ENCODE data around the gene OPRL1.

The OPRL1 gene

DNA sequence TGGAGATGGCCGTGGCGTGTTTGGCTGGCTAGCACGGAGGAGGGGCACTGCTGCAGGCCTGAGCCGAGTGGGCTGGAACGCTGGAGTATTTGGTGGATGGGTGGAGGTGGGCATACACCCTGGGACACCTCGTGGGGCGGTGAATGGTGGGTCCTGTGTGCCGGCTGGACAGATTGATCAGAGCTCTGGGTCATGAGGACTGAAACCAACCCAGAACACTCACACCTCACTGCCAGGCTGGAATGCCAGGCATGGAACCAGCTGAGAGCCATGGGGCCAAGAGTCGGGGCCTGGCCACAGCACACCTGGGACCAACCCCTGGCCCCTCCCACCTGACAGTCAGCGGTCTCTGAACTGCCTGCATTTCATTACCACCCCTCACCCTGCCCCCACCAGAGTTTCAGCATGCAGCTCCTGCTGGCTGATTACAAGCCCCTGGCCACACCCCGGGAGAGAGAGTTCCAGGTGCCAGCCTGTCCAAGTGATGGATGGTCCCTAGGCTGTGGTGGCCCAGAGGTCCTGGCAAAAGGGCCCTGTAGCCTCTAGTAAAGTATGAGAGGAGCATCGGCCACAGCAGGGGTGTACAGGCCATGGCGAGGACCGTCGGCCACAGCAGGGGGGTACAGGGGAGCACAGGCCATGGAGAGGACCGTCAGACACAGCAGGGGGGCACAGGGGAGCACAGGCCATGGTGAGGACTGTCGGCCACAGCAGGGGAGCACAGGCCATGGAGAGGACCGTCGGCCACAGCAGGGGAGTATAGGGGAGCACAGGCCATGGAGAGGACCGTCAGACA is 24.2 kb downstream of the OPRL1 start:
- TF ChIP-seq, protein P1, sequence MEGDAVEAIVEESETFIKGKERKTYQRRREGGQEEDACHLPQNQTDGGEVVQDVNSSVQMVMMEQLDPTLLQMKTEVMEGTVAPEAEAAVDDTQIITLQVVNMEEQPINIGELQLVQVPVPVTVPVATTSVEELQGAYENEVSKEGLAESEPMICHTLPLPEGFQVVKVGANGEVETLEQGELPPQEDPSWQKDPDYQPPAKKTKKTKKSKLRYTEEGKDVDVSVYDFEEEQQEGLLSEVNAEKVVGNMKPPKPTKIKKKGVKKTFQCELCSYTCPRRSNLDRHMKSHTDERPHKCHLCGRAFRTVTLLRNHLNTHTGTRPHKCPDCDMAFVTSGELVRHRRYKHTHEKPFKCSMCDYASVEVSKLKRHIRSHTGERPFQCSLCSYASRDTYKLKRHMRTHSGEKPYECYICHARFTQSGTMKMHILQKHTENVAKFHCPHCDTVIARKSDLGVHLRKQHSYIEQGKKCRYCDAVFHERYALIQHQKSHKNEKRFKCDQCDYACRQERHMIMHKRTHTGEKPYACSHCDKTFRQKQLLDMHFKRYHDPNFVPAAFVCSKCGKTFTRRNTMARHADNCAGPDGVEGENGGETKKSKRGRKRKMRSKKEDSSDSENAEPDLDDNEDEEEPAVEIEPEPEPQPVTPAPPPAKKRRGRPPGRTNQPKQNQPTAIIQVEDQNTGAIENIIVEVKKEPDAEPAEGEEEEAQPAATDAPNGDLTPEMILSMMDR (conservative IDR thresholded peaks at IDR 0.05; ENCODE audit: low read depth, low read length): no peak
- no peak overlapping the region for H3K4me3 ChIP-seq (ENCODE audit: low read depth, low read length)
- DNase-seq (ENCODE audit: low read depth): no peak

DNA sequence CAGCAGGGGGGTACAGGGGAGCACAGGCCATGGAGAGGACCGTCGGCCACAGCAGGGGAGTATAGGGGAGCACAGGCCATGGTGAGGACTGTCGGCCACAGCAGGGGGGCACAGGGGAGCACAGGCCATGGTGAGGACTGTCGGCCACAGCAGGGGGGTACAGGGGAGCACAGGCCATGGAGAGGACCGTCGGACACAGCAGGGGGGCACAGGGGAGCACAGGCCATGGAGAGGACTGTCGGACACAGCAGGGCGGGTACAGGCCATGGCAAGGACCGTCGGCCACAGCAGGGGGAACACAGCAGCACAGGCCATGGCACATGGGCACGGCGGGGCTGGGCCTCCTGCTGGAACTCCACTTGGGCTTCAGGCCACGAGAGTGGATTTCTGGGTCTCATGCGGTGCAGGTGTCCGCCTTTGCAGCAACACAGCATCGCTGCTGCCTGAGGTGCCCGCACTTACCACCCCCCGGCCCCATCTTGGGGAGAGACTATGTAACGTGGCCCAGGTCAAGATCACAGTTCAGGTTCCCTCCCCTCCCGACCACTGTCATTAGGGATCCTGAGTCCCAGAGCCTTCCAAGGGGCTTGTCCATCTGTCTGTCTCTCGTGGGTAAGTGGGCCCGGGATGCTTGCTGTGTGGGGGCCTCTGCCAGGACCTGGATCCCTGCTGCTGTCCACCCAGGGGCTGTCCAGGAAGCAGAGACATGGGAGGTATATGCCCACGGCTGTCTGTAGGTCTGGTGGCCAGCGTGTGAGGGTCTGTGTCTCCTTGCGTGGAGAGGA is 25.0 kb downstream of the OPRL1 start:
- no peak for DNase-seq (ENCODE audit: low read depth)
- no peak overlapping the region for H3K4me3 ChIP-seq (ENCODE audit: low read depth, low read length)
- TF ChIP-seq, protein P1 (conservative IDR thresholded peaks at IDR 0.05; ENCODE audit: low read depth, low read length): no peak

DNA sequence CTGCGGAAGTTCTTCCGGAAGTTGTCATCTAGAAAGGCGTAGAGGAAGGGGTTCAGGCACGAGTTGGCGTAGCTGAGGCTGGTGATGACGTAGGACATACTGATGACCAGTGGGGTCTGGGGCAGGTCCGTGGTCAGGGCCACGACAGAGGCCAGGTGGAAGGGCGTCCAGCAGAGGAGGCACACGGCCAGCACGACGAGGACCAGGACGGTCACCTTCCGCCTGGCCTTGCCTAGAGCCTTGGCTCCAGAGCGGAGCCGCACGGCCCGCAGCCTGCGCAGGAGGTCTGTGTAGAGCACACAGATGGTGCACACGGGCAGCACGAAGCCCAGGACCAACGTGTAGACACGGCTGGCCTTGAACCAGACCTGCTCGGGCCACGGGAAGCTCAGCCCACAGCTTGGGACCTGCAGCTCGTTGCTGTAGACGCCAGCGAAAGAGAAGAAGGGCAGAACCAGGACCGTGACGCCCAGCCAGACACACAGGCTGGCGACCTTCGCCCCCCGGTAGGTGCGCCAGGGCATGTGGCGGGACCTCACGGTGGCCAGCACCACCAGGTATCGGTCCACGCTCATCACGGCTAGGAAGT is 26.1 kb downstream of the OPRL1 start:
- H3K4me3 ChIP-seq (ENCODE audit: low read depth, low read length): no peak overlapping the region
- TF ChIP-seq, protein P1 (conservative IDR thresholded peaks at IDR 0.05; ENCODE audit: low read depth, low read length): no peak
- no peak for DNase-seq (ENCODE audit: low read depth)

DNA sequence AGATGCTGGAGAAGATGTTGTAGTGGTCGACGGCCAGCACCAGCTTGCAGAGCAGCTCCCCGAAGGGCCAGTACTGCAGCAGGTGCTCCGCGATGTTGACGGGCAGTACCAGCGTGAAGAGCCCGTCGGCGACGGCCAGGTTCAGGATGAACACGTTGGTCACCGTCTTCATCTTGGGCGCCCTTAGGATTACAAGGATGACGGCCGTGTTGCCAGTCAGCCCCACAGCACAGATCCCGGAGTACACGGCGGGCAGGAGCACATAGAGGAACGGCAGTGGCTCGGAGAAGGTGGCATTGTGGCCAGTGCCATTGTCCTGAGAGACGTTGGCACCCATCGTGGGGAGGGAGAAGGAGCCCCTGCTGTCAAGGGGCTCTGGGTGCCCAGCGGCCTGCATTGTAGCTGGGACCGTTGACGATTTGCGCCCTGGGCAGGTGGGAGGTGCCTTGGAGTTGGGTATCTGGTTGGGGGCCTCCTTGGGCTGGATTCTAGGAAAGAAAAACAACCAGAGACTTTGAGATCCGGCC is 26.6 kb downstream of the OPRL1 start:
- H3K4me3 ChIP-seq (ENCODE audit: low read depth, low read length): no peak overlapping the region
- no peak for DNase-seq (ENCODE audit: low read depth)
- TF ChIP-seq, protein P1 (conservative IDR thresholded peaks at IDR 0.05; ENCODE audit: low read depth, low read length): no peak

DNA sequence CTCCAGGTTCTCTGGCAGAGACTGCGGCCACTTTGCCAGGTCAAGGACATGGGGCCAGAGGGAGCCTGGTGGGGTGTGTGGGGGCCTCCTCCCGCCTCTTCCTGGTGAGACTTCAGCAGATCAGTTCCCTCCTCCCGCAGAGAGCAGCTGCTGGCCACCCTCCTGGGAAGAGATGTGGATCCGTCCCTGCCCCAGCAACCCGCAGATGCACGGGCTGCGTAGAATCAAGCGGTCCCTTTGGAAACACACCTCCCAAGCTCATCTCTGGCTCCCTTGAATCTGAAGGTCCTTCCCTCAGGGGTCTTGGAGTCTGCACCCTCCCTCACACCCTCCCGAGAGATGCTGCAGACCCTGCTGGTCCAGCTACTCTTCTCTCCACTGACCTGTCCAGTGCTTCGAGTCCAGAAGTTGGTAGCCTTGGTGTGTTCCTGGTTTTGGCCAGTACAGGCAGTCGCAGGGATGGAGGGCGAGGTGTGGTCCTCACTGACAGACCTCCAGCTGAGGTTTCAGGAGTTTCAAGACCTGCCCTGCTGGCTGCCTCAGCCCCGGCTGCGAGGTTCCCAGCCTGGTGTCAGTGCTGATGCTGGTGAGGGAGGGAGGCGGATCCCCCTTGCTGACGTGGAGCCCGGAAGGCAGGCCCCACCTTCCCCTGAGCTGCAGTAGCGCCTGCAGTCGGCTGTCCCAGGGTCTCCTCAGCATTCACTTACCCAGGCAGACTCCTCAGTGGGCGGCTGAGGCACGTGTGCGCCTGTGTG is 27.3 kb downstream of the OPRL1 start, which contains the start of gene NPBWR2:
Gene NPBWR2, minus strand, starts transcription at position 585 of the 755 bp plus-strand sequence. CDS start 734 bp downstream, outside the sequence.
- TF ChIP-seq, protein P1 (conservative IDR thresholded peaks at IDR 0.05; ENCODE audit: low read depth, low read length): no peak
- H3K4me3 ChIP-seq (ENCODE audit: low read depth, low read length): no peak within 1 kb of the TSS
- no peak for DNase-seq (ENCODE audit: low read depth)

DNA sequence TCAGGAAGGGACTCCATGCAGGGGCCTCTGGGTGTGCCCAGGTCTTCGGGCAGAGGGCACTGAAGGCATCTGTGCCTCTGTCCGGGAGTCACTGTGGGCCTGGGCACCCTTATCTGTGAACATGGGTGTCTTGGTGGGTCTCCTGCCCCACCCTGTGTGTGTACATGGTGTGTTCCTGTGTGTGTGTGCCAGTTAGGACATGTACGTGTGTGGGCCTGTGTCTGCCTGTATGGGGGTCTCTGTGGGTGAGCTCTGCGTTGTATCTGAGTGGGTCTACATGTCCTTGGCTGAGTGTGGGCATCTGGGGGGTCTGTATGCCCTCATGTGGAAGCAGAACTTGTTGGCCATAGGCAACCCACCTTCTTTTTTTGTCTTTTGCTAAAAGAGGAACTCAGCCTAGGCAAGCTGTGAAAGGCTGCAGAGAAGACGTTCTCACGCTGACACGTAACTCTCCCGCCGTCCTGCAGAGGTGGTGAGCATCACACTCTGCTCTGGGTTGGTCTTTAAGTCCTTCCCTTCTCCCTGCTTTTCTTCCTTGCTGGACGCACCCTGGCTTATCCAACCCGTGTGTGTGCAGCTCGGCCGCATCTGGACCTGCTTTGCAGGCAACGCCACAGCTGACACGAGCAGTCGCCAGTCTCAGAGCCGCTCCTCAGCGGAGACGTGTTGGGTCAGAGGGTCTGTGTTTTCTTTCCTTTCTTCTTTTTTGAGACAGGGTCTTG is 28.0 kb downstream of the OPRL1 start:
- DNase-seq (ENCODE audit: low read depth): no peak
- no peak overlapping the region for H3K4me3 ChIP-seq (ENCODE audit: low read depth, low read length)
- TF ChIP-seq, protein P1 (conservative IDR thresholded peaks at IDR 0.05; ENCODE audit: low read depth, low read length): no peak
